ENCODE measurements around the gene RAB36. TPM values are rescaled to one million over a fixed set of nuclear protein-coding genes. Genes with fewer than 3 reads are reported as not detected.

The RAB36 gene
- total RNA-seq, 1 donor from 2014 or later: 0.47 TPM

DNA sequence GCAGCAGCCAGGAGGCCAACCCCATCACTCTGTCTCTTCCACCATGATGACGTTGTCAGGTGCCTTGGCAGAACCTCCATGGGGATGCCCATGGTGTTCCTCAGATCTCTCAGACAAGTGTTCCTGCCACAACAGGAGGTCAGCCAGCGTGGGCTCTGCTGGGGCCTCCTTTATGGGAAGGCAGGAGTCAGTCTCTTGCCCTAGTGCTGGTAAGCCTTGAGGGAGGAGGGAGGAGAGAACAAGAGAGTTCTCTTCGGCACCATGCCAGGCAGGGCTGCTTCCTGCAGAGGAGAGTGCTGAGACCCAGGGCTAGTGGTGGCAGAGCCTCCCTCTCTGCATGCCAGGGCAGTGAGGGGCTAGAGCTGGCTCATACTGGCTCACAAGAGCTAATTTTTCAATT, 42.5 kb upstream of the RAB36 start:
- Histone ChIP-seq H3K4me3 (no peak overlapping the region), H3K36me3 (no peaks in the 10 kb centered on the region), H3K27ac (replicated peaks) (no peak overlapping the region), H3K27me3 (ENCODE audit: low read depth) (no peaks in the 10 kb centered on the region), H3K9me3 (replicated peaks) (no peaks in the 10 kb centered on the region), H3K4me1 (peaks cover 43% of the 10 kb centered on the region)
- no peak for DNase-seq
- intact Hi-C loops (cut with micrococcal nuclease): no loop called here
- TF ChIP-seq, protein P1, sequence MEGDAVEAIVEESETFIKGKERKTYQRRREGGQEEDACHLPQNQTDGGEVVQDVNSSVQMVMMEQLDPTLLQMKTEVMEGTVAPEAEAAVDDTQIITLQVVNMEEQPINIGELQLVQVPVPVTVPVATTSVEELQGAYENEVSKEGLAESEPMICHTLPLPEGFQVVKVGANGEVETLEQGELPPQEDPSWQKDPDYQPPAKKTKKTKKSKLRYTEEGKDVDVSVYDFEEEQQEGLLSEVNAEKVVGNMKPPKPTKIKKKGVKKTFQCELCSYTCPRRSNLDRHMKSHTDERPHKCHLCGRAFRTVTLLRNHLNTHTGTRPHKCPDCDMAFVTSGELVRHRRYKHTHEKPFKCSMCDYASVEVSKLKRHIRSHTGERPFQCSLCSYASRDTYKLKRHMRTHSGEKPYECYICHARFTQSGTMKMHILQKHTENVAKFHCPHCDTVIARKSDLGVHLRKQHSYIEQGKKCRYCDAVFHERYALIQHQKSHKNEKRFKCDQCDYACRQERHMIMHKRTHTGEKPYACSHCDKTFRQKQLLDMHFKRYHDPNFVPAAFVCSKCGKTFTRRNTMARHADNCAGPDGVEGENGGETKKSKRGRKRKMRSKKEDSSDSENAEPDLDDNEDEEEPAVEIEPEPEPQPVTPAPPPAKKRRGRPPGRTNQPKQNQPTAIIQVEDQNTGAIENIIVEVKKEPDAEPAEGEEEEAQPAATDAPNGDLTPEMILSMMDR (IDR thresholded peaks at IDR 0.05; ENCODE audit: borderline replicate concordance): no peak

GRCh38 chr22:23103199-23103954, 41.9 kb upstream of the RAB36 start:
- Histone ChIP-seq H3K9me3 (replicated peaks) (no peaks in the 10 kb centered on the region), H3K36me3 (no peaks in the 10 kb centered on the region), H3K27me3 (ENCODE audit: low read depth) (no peaks in the 10 kb centered on the region), H3K4me1 (peaks cover 37% of the 10 kb centered on the region), H3K27ac (replicated peaks) (no peak overlapping the region), H3K4me3 (no peak overlapping the region)
- DNase-seq: no peak
- TF ChIP-seq, protein P1 (IDR thresholded peaks at IDR 0.05; ENCODE audit: borderline replicate concordance): no peak
- intact Hi-C loops (cut with micrococcal nuclease): no loop called here

- peaks cover 27% of the 10 kb centered on the region for H3K4me1 ChIP-seq
- H3K4me3 ChIP-seq: no peak overlapping the region
- no peaks in the 10 kb centered on the region for H3K9me3 ChIP-seq (replicated peaks)
- TF ChIP-seq, protein P1 (IDR thresholded peaks at IDR 0.05; ENCODE audit: borderline replicate concordance): no peak
- intact Hi-C loops (cut with micrococcal nuclease): no loop called here
- H3K27me3 ChIP-seq (ENCODE audit: low read depth): no peaks in the 10 kb centered on the region
- no peak overlapping the region for H3K27ac ChIP-seq (replicated peaks)
- no peak for DNase-seq
- H3K36me3 ChIP-seq: no peaks in the 10 kb centered on the region
Observed at GRCh38 chr22:23104187-23104971, 40.9 kb upstream of the RAB36 start.

DNA sequence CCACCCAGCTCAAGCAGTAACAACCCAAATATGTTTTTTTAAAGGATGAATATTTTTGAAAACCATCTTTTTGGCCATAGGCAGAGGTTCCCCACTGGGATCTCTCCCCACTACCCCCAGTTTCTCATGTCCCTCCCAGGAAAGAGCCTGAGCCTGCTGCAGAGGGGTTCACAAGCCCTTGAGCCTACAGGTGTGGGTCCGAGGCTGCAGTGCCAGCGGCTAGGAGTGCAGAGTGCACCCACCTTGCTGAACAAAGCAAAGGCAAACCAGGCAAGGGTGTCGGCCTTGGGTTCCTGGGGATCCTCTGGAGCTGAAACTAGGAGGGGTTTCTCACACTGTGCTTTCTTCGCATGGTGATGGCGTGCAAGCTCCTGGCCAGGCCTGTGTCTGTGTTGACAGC, 40.0 kb upstream of the RAB36 start:
- Histone ChIP-seq H3K27ac (replicated peaks) (no peak overlapping the region), H3K27me3 (ENCODE audit: low read depth) (no peaks in the 10 kb centered on the region), H3K9me3 (replicated peaks) (no peaks in the 10 kb centered on the region), H3K36me3 (no peaks in the 10 kb centered on the region), H3K4me3 (no peak overlapping the region), H3K4me1 (peaks cover 20% of the 10 kb centered on the region)
- TF ChIP-seq, protein P1 (IDR thresholded peaks at IDR 0.05; ENCODE audit: borderline replicate concordance): no peak
- intact Hi-C loops (cut with micrococcal nuclease): no loop called here
- no peak for DNase-seq

DNA sequence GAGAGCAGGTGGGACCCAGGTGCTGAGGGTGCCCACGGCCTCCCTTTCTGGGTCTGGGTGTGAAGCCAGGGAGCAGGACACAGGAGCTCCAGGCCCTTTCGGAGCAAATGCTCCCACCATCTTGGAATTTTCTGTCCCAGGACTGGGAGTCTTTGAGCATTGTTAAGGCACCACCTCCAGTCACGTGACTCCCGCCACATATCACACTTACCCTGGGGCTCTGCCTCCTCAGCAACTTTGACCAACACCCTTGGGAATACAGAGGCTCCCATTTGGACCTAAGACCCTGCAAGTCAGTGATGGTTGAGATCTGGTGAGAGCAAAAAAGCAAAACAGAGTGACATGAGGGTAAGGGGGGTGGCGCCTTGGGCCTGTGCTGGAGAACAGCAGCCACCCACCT, 39.4 kb upstream of the RAB36 start:
- TF ChIP-seq, protein P1 (IDR thresholded peaks at IDR 0.05; ENCODE audit: borderline replicate concordance): no peak
- no peak overlapping the region for H3K4me3 ChIP-seq
- H3K27me3 ChIP-seq (ENCODE audit: low read depth): no peaks in the 10 kb centered on the region
- H3K4me1 ChIP-seq: peaks cover 20% of the 10 kb centered on the region
- DNase-seq: no peak
- intact Hi-C loops (cut with micrococcal nuclease): no loop called here
- no peaks in the 10 kb centered on the region for H3K36me3 ChIP-seq
- no peak overlapping the region for H3K27ac ChIP-seq (replicated peaks)
- H3K9me3 ChIP-seq (replicated peaks): no peaks in the 10 kb centered on the region
